ENCODE results near the gene FAM78A.

GRCh38 chr9:131218370-131218769 lies 57.9 kb downstream of the FAM78A start:
- TF ChIP-seq POLR2AphosphoS5 (IDR thresholded peaks at IDR 0.05; ENCODE audit: low read depth, low read length) (no peak), RFX5 (IDR thresholded peaks at IDR 0.05; ENCODE audit: borderline replicate concordance, low read depth, low read length) (no peak), SIN3A (conservative IDR thresholded peaks at IDR 0.05 in 1 of 2, IDR thresholded peaks at IDR 0.05 in 1 of 2; ENCODE audit: low read depth in 1 of 2, low read length in 2 of 2) (no peak), CTCF (IDR thresholded peaks at IDR 0.05; ENCODE audit: control extremely low read depth in 1 of 3, insufficient read depth in 1 of 3, low read depth in 1 of 3, low read length in 3 of 3) (no peak), EZH2 (IDR thresholded peaks at IDR 0.05; ENCODE audit: low read depth, low read length, severe bottlenecking) (no peak), CBX5 (IDR thresholded peaks at IDR 0.05; ENCODE audit: low read depth, low read length) (no peak)

All from H1 (cell line).